ENCODE results near the gene WDFY4.

The WDFY4 gene

DNA sequence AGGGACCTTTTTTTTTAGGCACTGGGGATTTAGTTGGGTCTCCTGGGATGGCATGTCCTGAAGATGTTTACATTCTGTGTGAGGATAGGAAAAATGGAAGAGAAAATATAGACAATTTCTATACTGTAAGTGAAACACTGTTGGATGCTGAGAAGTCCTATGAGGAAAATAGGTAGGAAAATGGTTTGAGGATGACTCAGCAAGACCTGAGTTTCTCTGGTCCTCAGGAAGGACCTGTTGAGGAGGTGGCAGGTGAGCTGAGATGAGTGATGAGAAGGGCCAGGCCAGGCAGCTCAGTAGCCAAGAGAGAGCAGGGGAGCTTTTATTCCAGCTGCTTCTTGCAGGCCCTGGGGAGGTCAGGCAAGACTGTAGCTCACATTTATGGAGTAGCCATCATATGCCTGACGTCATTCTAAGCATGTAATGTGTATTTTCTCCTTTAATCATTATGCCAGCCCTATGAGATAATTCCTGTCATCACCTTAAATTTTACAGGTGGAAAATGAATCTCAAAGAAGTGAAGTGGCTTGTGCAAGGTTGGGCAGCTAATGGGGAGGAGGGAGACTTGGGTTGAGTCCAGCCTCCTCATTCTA is 274.0 kb downstream of the WDFY4 start:
- no peak for DNase-seq

DNA sequence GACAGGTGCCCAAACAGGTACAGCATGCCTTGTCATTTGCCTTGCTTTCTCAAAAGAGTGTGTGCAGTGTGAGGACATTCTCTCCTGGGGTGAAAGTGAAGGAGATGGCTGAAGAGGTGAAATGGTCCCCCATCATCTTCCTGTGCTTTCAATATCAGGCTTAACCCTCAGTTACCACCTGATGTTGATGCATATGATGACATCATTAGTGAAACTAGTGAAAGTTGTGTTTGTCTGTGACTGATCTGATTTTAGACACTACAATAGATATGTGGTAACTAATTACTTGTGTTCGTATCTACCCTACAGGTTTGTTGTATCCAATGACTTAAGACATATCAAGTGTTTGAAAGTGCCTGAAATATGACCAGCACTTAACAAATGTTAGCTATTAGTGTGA is 279.4 kb downstream of the WDFY4 start:
- no peak for DNase-seq

DNA sequence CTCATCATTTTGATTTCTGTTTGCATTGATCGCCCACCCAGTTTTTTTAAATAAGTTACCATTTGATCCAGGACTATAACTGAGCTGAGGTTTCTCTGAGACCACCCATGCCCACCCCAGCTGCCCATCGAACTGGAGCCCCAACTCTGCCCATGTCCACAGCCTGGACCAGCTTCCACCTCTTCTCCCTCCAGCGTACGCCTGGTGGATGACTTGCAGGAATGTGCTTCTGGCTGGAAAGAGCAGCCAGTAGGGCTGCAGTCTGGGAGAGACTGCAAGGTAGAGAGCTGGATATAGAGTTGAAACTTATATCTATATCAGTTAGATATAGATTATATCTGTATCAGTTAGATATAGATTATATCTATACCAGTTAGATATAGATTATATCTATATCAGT is 280.8 kb downstream of the WDFY4 start:
- DNase-seq = no peak

DNA sequence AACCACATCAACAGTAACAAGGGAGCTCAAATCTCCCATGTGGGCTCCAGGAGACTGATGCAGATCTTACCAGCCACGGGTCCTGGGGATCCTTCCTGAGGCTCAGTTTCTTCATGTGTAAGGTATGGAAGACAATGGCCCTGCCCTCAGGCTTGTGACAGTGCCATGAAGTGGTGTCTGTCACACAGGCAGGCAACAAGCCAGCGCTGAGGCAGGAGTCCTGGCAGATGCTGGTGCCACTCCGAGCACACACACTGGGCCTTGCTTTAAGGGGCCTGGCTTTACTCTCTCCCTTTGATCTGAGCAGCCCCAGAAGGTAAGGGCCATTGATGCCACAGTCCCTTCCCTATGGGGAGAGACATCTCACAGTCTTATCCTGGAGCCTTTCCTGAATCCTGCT is 283.4 kb downstream of the WDFY4 start:
- no peak for DNase-seq

DNA sequence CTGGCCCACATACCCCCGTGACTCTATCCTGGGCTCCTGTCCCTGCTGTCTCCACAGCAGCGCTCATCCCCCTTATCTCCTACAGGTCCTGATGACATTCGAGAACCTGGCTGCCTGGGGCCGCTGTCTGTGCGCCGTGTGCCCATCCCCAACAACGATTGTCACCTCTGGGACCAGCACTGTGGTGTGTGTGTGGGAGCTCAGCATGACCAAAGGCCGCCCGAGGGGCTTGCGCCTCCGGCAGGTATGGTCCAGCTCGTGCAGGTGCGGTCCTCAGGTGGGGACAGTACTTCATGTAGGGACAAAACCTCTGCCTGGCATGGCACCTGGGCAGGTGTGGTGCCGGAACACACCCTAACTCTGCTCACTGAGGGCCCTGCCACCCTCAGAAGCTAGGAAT is 285.4 kb downstream of the WDFY4 start:
- DNase-seq = no peak

DNA sequence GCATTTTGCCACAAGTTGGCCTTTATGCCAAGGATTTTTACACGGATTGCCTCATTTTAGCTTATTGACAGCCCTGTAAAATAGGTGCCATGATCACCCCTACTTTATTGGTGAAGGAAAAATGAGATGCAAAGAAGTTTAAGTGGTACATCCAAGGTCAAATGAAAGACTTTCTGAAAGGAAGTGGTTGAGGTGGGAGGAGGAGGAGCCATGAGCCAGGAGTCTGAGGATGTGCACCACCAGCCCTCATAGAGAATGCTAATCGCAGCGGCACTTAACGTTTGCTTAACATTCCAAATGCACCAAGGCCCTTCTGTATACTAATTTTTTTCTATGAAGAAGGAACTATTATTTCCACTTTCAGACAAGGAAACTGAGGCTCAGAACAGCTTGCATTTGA is 286.0 kb downstream of the WDFY4 start:
- no peak for DNase-seq

GRCh38 chr10:48973065-48973464 is 288.4 kb downstream of the WDFY4 start:
- DNase-seq = no peak

- peak; percentile 12 for DNase-seq
Observed at GRCh38 chr10:48974510-48975156, 290.0 kb downstream of the WDFY4 start.

GRCh38 chr10:48976196-48976595 is 291.5 kb downstream of the WDFY4 start:
- DNase-seq = peak; percentile 54

DNA sequence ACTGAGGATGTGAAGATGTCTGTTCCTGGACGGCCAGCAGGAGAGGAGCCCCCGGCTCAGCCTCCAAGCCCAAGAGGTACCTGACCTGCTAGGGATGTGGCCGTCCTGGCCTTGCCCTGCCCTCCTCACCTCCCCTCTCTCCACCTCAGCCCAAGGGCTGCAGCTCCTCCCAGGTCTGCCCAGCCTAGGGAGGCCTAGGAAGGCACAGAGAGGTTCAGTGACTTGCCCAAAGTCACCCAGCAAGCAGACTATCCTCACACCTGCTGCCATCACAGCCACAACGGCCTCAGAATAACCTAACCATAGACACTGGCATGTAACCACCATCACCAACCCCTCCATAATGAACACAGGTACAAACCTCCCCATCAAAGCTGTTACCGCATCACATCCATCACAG is 293.6 kb downstream of the WDFY4 start:
- DNase-seq = no peak

- peak; percentile 77 for DNase-seq
Observed at GRCh38 chr10:48981310-48981907, 296.7 kb downstream of the WDFY4 start.

GRCh38 chr10:48982584-48982983 is 297.9 kb downstream of the WDFY4 start:
- DNase-seq = no peak

DNA sequence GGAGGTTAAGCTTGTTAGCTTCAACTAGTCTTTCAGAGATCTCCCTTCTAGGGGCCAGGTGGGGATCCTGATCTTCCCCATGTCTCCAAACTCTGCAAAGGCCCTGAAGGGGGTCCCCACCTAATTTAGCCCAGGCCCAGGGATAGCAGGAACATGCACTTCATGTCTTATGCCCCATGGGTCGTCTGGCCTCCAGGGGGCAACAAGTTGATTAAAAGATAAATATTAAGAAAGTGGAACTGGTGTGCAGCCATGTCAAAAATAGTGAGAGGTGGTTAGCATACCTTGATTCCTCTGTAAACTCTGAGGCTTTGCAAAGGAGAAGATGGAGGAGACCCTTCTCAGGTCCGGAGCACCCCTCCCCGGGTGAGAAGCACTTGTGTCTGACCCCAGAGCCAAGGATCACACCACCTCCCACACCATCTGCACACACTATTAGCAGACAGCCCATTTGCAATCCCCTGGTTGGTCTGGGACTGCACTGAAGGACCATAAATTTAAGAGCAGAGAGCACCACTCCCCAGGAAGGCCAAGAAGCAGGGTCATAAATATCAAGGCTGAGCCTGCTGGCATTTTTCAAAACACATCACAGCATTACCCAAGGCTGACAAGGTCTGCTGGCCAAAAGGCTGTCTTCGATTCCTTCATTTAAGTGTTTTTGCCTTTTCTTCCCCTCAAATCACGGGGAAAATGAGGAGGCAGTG is 299.1 kb downstream of the WDFY4 start:
- no peak for DNase-seq

DNA sequence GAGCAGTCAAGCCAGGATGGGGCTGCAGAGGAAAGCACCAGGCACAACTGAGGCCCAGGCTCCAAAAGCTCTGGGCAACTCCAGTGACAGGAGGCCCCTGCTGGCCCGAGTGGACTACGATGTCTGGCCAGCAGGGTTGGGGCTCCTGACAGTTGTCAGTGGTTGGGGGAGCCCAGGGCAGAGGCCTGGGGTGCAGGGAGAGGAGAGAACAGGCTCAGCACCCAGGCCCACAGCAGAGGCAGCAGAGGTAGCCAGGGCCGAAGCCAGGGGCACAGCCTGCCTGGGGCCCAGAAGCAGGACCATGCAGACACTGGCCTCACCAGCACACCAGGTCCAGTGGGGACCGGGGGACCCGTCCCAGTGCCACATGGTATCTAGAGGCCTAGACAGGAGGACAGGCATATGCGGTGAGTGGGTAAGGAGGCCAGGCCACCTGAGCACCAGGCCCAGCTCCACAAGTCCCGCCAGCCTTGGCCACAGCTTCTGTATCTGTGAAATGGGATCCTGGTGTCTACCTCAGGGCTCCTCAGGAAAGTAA is 301.0 kb downstream of the WDFY4 start:
- no peak for DNase-seq

GRCh38 chr10:48990226-48990625 is 305.6 kb downstream of the WDFY4 start:
- no peak for DNase-seq

GRCh38 chr10:48993627-48994026 is 309.0 kb downstream of the WDFY4 start:
- no peak for DNase-seq

DNA sequence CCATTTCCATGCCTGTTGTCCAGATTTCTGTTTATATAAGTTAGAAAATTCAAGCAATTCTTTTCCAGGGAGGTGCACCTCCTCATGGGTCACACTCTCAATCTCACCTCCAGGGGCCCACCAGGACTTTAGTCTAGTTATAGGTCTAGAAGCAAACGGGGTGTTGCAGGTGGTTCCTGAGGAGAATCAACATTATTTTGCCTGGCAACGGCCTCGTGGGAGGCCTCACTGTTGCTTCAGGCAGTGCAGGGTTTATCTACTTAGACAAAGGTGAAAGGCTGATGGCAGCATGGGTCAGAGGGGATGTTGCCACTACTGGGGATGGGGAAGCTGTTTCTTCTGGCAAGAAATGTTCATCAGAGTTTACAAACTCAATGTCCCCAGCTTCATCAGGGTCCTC is 311.7 kb downstream of the WDFY4 start:
- DNase-seq = peak; percentile 57

- DNase-seq = no peak
Observed at GRCh38 chr10:48999346-48999745, 314.7 kb downstream of the WDFY4 start.

DNA sequence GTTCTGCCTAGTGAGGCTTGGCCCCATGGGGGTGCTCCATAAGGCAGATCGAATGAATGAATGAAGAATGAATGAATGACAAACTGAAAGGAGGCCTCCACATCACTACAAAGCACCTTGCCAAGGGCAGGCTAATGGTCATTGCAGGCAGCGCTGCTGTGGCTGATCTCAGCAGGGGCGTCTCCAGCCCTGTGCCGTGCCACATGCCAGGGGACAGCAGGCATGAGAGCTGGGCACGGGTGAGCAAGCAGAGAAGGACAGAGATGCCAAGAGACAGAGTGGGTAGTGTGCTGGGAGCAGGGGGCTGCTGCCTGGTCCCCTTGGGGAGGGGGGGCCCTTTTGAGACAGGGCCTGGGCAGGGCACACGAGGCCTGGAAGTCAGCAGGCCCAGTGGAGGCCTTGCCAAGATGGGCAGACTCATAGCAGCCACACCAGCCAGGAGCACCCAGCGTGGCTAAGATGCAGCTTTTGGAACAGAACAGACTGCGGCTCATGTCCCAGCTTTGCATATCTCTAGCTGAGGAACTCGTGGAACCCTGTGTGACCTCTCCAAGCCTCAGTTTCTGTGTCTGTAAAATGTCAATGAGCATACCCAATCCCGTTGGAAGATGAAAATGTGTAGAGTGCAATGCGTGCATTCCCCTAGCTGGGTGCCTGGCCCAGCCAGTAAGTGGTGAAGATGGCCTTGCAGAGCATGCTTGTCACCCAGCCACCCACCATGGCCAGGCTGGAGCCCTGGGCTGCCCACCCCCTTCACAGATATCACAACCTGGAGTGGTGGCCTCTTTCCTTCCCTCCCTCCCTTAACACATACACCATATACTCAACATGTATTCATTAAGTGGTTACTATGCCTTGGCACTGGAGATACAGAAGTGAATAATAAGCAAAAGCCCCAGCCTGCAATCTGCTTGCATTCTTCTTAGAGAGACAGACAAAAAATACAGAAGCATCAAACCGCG is 316.0 kb downstream of the WDFY4 start:
- no peak for DNase-seq

- peak; percentile 53 for DNase-seq
Observed at GRCh38 chr10:49001402-49001801, 316.7 kb downstream of the WDFY4 start.

DNA sequence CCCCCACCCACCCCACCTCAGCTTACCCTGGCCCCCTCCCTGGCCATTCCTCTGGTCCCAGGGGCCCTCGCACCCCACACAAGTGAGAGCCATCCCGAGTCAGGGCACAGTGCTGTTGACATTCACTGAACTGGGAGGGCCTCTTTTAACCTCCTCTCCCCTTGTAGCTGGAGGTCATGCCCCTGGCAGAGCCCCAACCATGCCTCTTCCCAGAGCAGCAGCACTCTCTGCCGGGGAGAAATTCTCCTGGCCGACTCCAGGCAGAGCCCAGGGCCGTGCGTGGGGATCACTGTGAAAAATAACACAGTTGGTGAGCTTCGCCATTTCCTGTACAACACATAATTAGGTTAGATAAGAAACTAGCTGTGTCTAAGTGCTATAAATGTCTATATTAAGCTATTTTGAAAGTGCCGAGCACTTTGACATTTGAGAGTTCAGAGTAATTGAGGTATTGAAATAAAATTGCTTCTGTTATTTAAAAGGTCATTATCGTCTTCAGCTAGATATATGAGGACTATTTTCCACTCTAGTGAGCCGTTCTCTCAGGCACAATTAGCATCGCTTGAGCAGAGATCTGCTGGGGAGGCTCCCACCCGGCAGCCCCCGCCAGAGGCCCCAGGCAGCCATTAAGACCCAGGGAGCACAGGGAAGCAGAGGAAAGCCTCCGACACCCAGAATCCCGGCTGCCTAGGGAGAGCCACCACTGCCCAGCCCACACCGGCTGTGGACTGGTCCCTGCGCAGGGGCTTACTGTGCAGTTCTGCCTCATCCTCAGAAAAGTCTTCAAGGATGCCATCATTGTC is 317.4 kb downstream of the WDFY4 start:
- DNase-seq = peak; percentile 84

DNA sequence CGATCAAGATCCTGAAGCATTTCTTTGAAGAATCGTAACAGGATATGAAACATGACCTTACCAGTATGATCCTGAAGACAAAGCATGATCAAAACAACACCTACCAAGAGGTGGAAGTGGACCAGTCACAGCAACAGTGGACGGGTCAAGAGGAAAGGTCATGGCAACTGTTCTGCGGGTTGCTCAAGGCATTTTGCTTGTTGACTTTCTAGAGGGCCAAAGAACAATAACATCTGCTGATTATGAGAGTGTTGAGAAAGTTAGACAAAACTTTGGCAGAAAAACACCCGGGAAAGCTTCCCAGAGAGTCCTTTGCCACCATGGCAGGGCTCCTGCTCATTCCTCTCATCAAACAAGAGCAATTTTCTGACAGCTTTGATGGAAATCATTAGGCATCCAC is 320.6 kb downstream of the WDFY4 start:
- DNase-seq = no peak

Data from NCI-H146 (cell line).